Hematopoietic multipotent progenitor cell treated with erythropoietin and hydrocortisone succinate and interleukin-3 and kit ligand, for 4 days (in vitro differentiated cells): ENCODE results near the gene UBE2V1.

Source experiments
- DNase-seq: peaks from one replicate; pipeline ENCODE4 v3.0.0-alpha.2; 2015

UBE2V1 gene

DNA sequence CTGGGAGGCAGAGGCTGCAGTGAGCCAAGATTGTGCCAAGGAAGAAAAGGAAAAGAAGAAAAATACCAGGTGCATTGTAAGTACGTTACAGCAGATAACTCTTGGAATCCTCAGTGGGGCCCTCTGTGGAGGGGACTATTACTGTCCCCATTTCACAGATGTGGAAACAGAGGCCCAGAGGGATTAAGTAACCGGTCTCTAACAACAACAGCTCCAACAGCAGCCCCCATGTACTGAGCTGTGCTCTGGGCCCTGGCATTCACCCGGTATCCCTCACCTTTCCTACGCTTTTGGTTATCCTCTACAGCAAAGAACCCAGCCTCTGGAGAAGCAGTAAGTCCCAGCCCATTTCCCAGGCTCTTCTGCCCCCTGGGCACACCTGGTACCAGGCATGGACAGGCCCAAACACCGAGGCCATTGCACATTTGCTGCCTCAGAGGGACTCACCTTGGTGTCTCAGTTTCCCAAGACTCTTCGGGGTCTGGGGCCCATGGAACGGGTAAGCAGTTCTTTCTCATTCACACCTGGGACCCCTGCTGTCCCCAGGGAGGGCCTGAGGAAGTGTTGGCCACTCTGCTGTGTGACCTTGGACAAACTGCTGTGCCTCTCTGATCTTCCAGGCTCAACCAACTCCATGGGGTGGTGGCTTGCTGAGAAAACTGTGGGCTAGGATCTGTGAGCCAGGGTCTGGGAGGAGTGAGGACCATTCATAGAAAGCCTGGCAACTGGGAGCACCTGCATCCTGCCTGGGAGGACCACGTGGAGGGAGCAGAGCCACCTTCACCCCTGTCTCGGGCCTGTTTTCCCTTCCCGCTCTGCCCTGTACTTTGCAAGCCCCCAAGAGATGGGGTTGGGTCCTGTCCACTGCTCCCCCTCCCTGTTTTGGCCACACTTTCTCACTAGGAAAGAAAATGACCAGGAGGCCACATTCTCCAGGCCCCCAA lies 70.3 kb downstream of the UBE2V1 start:
- DNase-seq = no peak

DNA sequence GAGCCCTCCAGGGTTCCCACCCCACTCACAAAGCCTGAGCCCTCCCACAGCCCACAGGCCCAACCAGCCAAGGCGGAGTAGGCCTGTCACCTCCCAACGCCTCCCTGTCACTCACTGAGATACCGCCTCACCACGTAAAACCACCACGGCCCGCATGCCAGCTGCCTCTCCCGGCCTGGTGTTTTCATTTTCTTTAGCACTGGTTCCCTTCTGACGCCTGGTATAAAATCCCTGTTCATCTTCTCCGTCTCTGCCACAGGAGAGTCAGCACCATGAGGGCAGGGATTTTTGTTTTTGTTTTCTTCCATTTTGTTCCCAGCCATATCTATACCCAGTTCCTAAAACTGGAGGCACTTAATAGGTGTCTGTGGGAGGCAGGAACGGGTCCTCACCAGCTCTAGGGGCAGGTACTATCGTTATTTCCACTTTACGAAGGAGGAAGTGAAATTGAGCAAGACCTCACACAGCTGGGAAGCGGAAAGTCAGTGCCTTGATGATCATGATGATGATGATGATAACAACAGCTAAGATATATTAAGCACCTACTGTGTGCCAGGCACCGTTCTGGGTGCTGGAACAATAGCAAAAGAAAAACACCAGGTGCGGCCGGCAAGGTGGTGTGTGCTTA lies 71.6 kb downstream of the UBE2V1 start:
- peak; percentile 71 for DNase-seq

DNA sequence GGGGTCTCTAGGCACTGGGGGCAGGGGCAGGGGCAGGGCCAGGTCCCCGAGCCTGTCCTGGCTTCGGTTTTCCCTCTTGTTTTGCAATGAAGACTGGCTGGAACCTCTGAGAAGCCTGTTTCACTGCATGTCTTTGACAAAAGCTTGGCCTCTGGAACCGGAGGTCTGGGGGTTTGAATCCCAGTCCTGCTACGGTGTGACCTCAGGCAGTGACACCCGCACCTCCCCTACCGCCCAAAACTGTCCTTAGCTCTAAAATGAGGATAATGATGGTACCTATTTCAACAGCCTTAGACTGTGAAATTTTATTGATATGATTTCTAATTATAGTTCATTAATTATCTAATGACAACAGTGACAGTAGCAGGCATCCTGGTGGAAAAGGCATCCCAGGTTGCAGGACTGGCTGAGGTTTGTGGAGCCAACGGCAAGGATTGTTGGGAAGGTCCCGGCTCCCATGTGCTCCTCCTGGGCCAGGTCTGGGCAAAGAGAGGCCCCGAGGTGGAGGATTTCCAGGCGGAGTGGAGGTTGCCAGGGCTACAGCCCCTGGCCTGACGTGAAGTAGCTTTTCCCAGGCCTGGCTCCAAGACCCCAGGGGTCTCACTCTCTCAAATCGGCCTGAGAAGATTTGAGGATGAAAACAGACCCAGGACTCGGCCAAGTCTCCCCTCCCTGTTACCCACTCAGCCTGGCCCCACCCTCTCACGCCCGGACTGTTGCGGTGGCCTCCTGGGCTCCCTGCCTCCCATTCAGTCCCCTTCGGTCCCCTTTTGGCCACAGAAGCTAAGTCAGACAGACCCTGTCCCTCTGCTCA lies 72.3 kb downstream of the UBE2V1 start:
- no peak for DNase-seq

DNA sequence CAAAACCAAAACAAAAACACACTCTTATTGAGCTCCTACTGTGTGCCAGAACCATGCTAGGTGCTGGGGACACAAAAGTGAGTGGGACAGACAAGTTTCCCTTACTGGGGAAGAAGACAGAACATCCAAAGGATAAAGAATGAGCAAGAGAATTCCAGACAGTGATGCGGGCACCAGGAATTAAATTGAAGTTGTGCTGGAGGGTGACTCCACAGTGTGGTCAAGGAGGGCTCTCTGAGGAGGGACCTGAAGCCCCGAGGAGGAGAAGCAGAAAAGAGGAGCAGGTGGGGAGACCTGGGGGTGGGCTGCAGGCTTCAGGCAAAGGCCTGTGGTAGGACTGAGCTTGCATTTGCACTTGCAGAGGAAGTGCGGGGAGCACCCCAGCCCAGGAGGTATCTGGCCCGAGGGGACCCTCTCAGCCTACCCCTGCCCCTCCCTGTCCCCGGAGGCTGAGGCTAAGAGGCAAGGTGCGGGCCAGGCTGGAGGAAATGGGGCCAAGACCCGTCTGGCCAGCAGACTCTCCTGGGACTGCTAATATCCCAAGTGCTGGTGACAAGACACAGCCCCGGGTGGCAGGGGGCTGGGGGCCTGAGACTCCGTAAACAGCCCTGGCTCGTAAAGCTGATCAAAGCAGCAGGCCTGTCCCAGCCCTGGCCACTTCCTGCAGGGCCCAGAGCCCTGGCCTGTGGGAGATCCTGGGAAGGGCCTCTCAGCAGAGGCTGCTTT lies 73.1 kb downstream of the UBE2V1 start:
- no peak for DNase-seq

DNA sequence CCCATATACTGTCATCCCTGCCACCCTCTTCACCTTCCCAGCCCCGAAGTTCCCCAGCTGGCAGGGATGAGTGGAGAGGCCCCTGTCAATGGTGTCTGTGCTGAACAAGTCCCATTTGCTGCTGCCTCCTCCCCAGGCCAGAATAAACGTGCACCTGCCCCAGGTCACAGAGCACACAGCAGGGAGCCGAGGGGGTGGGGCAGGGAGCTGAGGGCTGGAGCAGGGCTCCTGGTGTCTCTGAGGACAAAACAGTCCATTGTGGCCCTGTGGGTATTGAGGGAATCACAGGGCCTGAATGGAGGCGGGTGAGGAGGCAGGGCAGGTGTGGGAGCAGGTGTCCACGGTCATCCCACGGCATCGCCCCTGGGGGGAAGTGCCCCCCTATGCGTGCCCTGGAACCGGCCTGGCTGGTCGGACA lies 74.4 kb downstream of the UBE2V1 start:
- DNase-seq = no peak

DNA sequence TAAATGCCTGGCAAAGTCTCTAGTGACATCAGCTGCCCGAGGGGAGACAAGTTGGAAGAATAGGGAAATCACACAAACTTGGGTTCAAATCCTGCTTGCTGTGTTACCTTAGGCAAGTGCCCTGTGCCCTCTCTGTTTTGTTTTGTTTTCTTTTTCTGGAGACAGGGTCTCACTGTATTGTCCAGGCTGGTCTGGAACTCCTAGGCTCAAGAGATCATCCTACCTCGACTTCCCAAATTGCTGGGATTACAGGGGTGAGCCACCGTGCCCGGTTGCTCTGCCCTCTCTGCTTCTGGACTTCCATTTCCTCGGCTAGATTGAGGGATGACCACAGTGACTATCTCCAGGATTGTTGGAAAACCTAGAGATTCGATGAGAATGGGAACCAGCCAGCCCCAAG lies 74.8 kb downstream of the UBE2V1 start:
- DNase-seq = no peak

DNA sequence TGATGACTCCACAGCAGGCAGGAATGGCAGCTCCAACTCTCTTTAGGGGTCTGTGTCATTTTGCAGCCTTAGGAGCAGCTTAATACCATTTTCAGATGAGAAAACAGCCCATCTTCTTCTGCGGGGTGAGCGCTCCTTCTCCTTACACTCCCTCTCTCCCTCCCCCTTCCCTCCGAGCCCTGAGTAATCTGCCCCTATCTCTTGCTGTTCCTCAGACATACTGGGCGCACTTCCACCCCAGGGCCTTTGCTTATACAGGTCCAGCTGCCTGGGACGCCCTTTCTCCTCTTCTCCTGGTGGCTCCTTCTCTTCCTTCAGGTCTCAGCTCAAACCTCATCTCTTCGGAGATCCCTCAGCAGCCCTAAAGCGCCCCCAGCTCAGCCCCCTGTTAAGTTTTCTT lies 75.4 kb downstream of the UBE2V1 start:
- DNase-seq = no peak

DNA sequence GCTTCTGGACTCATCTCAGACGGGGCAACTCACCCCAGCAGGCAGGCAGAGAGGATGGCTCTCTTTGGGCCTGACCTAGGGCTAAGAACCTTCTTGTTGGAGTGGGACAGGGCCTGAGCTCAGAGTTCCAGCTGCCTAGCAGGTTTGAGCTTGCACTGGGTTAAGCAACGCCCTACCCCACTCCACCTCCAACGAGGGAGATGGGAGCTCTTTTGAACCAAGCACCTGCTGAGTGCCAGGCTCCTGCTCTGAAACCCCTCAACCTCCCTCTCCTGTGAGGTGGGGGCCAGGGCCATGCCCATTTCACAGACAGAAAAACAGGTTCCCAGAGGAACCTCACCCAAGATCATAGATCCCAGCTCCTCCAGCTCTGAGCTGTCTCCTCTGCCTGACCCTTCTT lies 75.8 kb downstream of the UBE2V1 start:
- DNase-seq = no peak

DNA sequence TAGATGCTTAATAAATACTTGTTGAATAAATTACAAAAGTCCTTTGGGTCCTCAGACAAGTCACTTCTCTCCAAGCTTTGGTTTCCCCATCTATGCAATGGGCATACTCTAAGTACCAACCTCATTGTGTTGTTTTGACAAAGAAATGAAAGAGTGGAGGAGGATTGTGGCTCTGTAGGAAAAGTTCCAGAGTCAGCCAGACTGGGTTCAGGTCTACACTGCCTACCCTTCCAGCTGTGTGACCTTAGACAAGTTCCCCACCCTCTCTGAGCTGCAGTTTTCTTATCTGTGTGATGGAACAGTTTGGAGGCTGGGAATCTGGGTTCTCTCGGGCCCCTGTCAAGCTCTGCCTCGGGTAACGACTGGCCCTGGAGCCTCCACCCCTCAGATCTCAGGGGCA lies 76.2 kb downstream of the UBE2V1 start:
- DNase-seq = no peak

DNA sequence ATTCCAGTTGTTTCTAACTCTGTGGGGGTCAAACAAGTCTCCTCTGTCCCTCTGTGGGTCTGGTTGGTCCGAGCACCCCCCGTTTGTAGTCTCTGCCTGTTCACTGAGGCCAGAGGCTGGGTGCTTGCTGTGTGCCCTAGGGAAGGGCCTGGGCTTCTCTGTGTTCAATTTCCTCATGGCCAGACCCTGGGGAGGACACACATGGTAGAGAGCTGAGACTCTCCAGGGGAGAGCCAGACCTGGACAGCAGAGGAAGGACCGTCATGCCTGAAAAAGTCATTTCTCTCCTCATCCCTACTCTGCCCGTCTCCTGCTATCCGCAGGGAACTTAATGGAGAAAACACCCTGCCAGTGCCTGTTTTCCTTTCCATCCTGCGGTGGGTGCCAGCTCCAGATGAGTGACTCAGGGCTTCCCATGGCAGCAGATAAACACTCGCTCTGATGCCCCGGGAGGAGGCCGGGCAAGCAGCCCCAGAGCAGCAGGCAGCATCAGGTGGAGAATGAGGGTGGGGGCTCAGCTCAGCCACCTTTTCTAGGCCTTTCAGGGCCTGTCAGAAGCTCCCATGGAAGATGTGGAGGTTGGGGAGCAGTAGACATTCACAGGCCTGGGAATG lies 78.3 kb downstream of the UBE2V1 start:
- DNase-seq = no peak

DNA sequence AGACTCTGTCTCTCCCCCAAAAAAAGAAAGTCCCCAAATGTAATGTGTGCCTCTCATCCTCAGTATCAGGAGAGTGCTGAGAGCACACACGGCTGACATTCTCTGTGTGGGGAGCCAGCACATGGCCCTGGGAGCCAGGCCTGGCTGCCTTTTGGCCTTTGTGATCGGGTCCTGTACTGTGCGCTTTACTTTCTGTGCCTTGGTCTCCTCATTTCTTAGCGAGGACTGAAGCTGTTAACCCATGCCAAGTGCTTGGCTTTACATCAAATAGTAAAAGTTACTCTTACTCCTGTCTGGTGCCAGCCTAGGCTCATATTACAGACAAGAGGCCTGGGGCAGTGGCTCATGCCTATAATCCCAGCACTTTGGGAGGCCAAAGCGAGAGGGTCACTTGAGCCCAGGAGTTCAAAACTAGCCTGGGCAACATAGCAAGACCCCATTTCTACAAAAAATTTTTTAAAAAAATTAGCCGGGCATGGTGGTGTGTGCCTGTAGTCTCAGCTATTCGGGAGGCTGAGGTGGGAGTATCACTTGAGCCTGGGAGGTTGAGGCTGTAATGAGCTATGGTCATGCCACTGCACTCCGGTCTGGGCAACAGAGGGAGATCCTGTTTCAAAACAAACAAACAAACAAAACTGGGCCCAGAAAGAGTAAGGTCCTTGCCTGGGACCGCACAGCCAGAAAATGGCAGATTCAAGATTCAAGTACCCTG lies 79.8 kb downstream of the UBE2V1 start:
- no peak for DNase-seq
